ENCODE data around the gene NTM. TPM values are rescaled to one million over a fixed set of nuclear protein-coding genes. Genes with fewer than 3 reads are reported as not detected.

Gene NTM
- polyA plus RNA-seq, 1 donor from 2014 or later, result 39.4 TPM

DNA sequence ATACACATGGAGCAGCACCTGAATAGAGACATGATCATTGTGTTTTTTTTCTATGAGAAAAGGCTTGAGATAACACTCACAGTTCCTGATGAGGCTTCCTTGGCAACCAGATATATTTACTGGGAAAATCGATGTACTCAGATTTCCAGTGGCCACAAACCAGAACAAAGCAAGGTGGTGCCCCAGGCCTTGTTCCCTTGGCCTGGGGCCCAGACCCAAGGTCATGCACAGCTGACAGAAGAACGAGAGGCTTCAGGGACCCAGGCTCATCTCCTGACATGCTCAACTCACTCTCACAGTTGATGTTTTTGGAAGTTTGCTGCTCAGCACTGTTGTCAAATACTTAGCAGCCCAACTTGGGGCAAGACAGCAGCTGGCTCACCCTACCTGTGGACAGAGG is 281.8 kb downstream of the NTM start:
- Histone ChIP-seq H3K9me3 (ENCODE audit: low read length) (no peaks in the 10 kb centered on the region), H3K9ac (ENCODE audit: low read length) (no peak overlapping the region), H2AFZ (ENCODE audit: low read depth, low read length) (no peak overlapping the region), H3K9me2 (ENCODE audit: insufficient read depth, low read length) (no peaks in the 10 kb centered on the region), H4K20me1 (ENCODE audit: insufficient read depth) (no peaks in the 10 kb centered on the region), H3F3A (ENCODE audit: insufficient read depth, low read length, poor library complexity, severe bottlenecking) (no peaks in the 10 kb centered on the region), H3K4me2 (ENCODE audit: low read length) (no peak overlapping the region), H3K27me3 (ENCODE audit: insufficient read depth, low read depth, low read length) (no peaks in the 10 kb centered on the region), H3K27ac (ENCODE audit: low read length) (no peak overlapping the region), H3K4me3 (ENCODE audit: low read length) (no peak overlapping the region), H3K79me2 (replicated peaks; ENCODE audit: insufficient read depth, low read length) (no peaks in the 10 kb centered on the region), H3K36me3 (ENCODE audit: insufficient read depth, low read length) (no peaks in the 10 kb centered on the region)
- TF ChIP-seq SMC3 (conservative IDR thresholded peaks at IDR 0.05; ENCODE audit: poor library complexity), result no peak
- no peak for TF ChIP-seq EZH2 (IDR thresholded peaks at IDR 0.05; ENCODE audit: borderline replicate concordance, insufficient read depth, low read length, poor library complexity, severe bottlenecking)

DNA sequence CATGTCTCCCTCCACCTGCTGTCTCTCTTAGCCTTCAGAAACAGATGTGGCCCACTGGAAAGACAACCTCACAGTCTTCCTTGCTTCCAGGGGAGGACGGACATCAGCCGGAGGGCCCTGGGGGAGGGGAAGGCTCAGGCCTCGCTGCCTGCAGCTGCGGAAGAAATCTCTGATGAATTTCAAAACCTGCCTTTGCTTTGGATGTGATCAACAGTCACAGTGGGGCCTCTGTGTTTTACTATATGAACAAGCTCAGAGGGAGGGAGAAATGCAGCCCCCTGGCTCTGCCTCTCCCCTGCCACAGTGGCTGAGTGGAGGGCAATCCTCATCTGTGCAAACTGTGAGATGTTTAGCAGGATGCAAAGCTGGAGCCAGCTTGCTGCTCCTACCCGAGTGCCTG is 282.8 kb downstream of the NTM start:
- H3K27ac ChIP-seq (ENCODE audit: low read length), result peak overlapping the region; percentile 11
- H3K36me3 ChIP-seq (ENCODE audit: insufficient read depth, low read length), result no peaks in the 10 kb centered on the region
- H3K9me2 ChIP-seq (ENCODE audit: insufficient read depth, low read length), result no peaks in the 10 kb centered on the region
- no peaks in the 10 kb centered on the region for H3F3A ChIP-seq (ENCODE audit: insufficient read depth, low read length, poor library complexity, severe bottlenecking)
- H3K9ac ChIP-seq (ENCODE audit: low read length), result peak overlapping the region; percentile 40
- no peaks in the 10 kb centered on the region for H3K79me2 ChIP-seq (replicated peaks; ENCODE audit: insufficient read depth, low read length)
- TF ChIP-seq EP300 (conservative IDR thresholded peaks at IDR 0.05; ENCODE audit: poor library complexity, severe bottlenecking) (no peak), RAD21 (conservative IDR thresholded peaks at IDR 0.05) (no peak), POLR2AphosphoS5 (IDR thresholded peaks at IDR 0.05) (no peak), SMC3 (conservative IDR thresholded peaks at IDR 0.05; ENCODE audit: poor library complexity) (no peak), REST (IDR thresholded peaks at IDR 0.05; ENCODE audit: borderline replicate concordance) (no peak), MXI1 (conservative IDR thresholded peaks at IDR 0.05; ENCODE audit: poor library complexity, severe bottlenecking) (no peak), EZH2 (IDR thresholded peaks at IDR 0.05; ENCODE audit: borderline replicate concordance, insufficient read depth, low read length, poor library complexity, severe bottlenecking) (no peak), TAF1 (IDR thresholded peaks at IDR 0.05; ENCODE audit: low read depth) (no peak), CTCF (IDR thresholded peaks at IDR 0.05; ENCODE audit: poor library complexity, severe bottlenecking) (no peak)
- H3K4me3 ChIP-seq (ENCODE audit: low read length), result no peak overlapping the region
- H4K20me1 ChIP-seq (ENCODE audit: insufficient read depth), result no peaks in the 10 kb centered on the region
- no peak overlapping the region for H2AFZ ChIP-seq (ENCODE audit: low read depth, low read length)
- H3K4me2 ChIP-seq (ENCODE audit: low read length), result no peak overlapping the region
- H3K27me3 ChIP-seq (ENCODE audit: insufficient read depth, low read depth, low read length), result no peaks in the 10 kb centered on the region
- no peaks in the 10 kb centered on the region for H3K9me3 ChIP-seq (ENCODE audit: low read length)

GRCh38 chr11:131654849-131655248 is 284.4 kb downstream of the NTM start:
- TF ChIP-seq SMC3 (conservative IDR thresholded peaks at IDR 0.05; ENCODE audit: poor library complexity) (no peak), EP300 (conservative IDR thresholded peaks at IDR 0.05; ENCODE audit: poor library complexity, severe bottlenecking) (no peak), POLR2AphosphoS5 (IDR thresholded peaks at IDR 0.05) (no peak), EZH2 (IDR thresholded peaks at IDR 0.05; ENCODE audit: borderline replicate concordance, insufficient read depth, low read length, poor library complexity, severe bottlenecking) (no peak), MXI1 (conservative IDR thresholded peaks at IDR 0.05; ENCODE audit: poor library complexity, severe bottlenecking) (no peak), TAF1 (IDR thresholded peaks at IDR 0.05; ENCODE audit: low read depth) (no peak), REST (IDR thresholded peaks at IDR 0.05; ENCODE audit: borderline replicate concordance) (no peak)
- Histone ChIP-seq H4K20me1 (ENCODE audit: insufficient read depth) (no peaks in the 10 kb centered on the region), H3K9me3 (ENCODE audit: low read length) (no peaks in the 10 kb centered on the region)

More at GRCh38 chr11:131654849-131655248, 284.4 kb downstream of the NTM start:
- Histone ChIP-seq H3K27ac (ENCODE audit: low read length) (no peak overlapping the region), H3K9ac (ENCODE audit: low read length) (no peak overlapping the region), H3K36me3 (ENCODE audit: insufficient read depth, low read length) (no peaks in the 10 kb centered on the region), H3K9me2 (ENCODE audit: insufficient read depth, low read length) (no peaks in the 10 kb centered on the region), H3K27me3 (ENCODE audit: insufficient read depth, low read depth, low read length) (no peaks in the 10 kb centered on the region), H3K79me2 (replicated peaks; ENCODE audit: insufficient read depth, low read length) (no peaks in the 10 kb centered on the region), H3K4me3 (ENCODE audit: low read length) (no peak overlapping the region), H3F3A (ENCODE audit: insufficient read depth, low read length, poor library complexity, severe bottlenecking) (no peaks in the 10 kb centered on the region), H2AFZ (ENCODE audit: low read depth, low read length) (no peak overlapping the region), H3K4me2 (ENCODE audit: low read length) (no peak overlapping the region)

All from neural cell (in vitro differentiated cells).